Tibial artery (tissue), 4 donors: ENCODE results near the gene OR4B1.

Experiments used
- DNase-seq, 2 donors: peaks; one replicate each; pipeline ENCODE4 v3.0.0-alpha.2; 2019
- H3K27ac ChIP-seq, 2 donors: fragments of 200-600 bp; sonication (generic) in 1 of 2; 1 replicate in 1 of 2; 2 replicates in 1 of 2; pipeline ENCODE4 v1.5.1; 2018 to 2019; ENCODE audit warnings: mild to moderate bottlenecking in 1 of 2
- H3K27me3 ChIP-seq, 2 donors: fragments of 200-600 bp; sonication (generic) in 1 of 2; one replicate each; pipeline versions ENCODE4 v1.5.1 to v1.6.0; 2016 to 2019
- H3K36me3 ChIP-seq, 3 donors: fragments of 200-600 bp; sonication (generic) in 2 of 3; one replicate each; pipeline ENCODE4 v1.5.1; 2016 to 2019; ENCODE audit warnings: mild to moderate bottlenecking in 2 of 3
- H3K4me1 ChIP-seq, 4 donors: fragments of 200-600 bp; sonication (generic) in 2 of 4; 1 replicate in 3 of 4; 2 replicates in 1 of 4; pipeline ENCODE4 v1.5.1; 2016 to 2019
- H3K4me3 ChIP-seq, 2 donors: fragments of 200-600 bp; sonication (generic) in 1 of 2; 1 replicate in 1 of 2; 2 replicates in 1 of 2; pipeline ENCODE4 v1.5.1; 2018 to 2019; ENCODE audit warnings: mild to moderate bottlenecking in 2 of 2
- H3K9me3 ChIP-seq, 3 donors: fragments of 200-600 bp; sonication (generic) in 1 of 3; one replicate each; pipeline ENCODE4 v1.5.1; 2016 to 2019
- CTCF ChIP-seq, 2 experiments: fragments of 200-600 bp in 1 of 2; fragments of 450-650 bp in 1 of 2; IDR thresholded peaks; one replicate each; pipeline ENCODE4 v1.5.1; 2017 to 2019; ENCODE audit warnings: antibody characterized with exemption in 2 of 2, mild to moderate bottlenecking in 1 of 2, moderate library complexity in 1 of 2
- intact Hi-C: fragments of 100-400 bp; cut with DNase I; formaldehyde crosslinking; loops from one replicate; pipeline ENCODE4 v1.15.0; 2023; ENCODE audit warnings: low total_unique reads

OR4B1 gene, protein sequence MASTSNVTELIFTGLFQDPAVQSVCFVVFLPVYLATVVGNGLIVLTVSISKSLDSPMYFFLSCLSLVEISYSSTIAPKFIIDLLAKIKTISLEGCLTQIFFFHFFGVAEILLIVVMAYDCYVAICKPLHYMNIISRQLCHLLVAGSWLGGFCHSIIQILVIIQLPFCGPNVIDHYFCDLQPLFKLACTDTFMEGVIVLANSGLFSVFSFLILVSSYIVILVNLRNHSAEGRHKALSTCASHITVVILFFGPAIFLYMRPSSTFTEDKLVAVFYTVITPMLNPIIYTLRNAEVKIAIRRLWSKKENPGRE

DNA sequence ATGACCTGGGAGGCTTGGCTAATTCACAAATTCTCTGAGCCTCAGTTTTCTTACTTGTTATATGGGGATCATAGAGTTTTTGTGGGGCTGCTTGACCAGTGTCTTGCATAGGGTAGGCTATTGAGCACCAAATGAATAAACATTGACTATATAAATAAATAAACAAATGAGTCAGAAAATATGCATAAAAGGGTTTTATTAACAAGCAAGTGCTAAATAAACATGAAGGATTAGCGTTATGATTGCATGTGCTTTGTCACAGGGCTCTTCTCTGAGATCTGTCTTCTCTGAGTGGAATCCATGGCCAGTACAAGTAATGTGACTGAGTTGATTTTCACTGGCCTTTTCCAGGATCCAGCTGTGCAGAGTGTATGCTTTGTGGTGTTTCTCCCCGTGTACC, at the start of gene OR4B1:
OR4B1 (plus strand) TSS at position 301 of the 400 bp plus-strand sequence; CDS start at position 301, 0 bp downstream.
- no peak for DNase-seq
- Histone ChIP-seq H3K27ac (no peak within 1 kb of the TSS), H3K27me3 (no peaks in the 10 kb centered on the region), H3K4me1 (no peaks in the 10 kb centered on the region), H3K9me3 (no peaks in the 10 kb centered on the region), H3K36me3 (no peaks in the 10 kb centered on the region), H3K4me3 (no peak within 1 kb of the TSS)
- intact Hi-C loops, result no loop called here
- no peak for TF ChIP-seq CTCF (IDR thresholded peaks at IDR 0.05)

DNA sequence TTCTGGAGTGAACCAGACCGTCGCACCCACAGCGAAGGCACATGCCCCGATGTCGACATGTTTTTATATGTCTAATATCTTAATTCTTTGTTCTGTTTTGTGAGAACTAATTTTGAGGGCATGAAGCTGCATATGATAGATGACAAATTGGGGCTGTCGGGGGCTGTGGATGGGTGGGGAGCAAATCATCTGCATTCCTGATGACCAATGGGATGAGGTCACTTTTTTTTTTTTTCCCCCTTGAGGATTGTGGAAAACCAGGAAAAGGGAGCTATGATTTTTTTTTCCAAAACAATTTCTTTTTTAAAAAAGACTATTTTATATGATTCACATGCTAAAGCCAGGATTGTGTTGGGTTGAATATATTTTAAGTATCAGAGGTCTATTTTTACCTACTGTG, 49.2 kb upstream of the OR4B1 start:
- intact Hi-C loops, result loop anchor here (10.0 kb wide), 1 partner anchor 57 kb away; no protein-coding TSS in a partner anchor
- no peak for DNase-seq
- Histone ChIP-seq H3K27me3 (no peaks in the 10 kb centered on the region), H3K9me3 (no peaks in the 10 kb centered on the region), H3K4me1 (peaks cover 0 to 19% (median 8%) of the 10 kb centered on the region in 4 donors), H3K4me3 (no peak overlapping the region), H3K27ac (no peak overlapping the region), H3K36me3 (peaks cover 0 to 8% (median 0%) of the 10 kb centered on the region in 3 donors)
- TF ChIP-seq CTCF (IDR thresholded peaks at IDR 0.05), result no peak

GRCh38 chr11:48168815-48169214, 47.8 kb upstream of the OR4B1 start:
- intact Hi-C loops, result loop anchor here (10.0 kb wide), 1 partner anchor 56 kb away; no protein-coding TSS in a partner anchor
- no peak for DNase-seq
- H3K9me3 ChIP-seq, result no peaks in the 10 kb centered on the region
- no peaks in the 10 kb centered on the region for H3K27me3 ChIP-seq
- peaks cover 0 to 4% (median 0%) of the 10 kb centered on the region in 3 donors for H3K36me3 ChIP-seq
- no peak overlapping the region for H3K27ac ChIP-seq
- TF ChIP-seq CTCF (IDR thresholded peaks at IDR 0.05), result no peak
- H3K4me3 ChIP-seq, result no peak overlapping the region
- peaks cover 0 to 26% (median 14%) of the 10 kb centered on the region in 4 donors for H3K4me1 ChIP-seq

DNA sequence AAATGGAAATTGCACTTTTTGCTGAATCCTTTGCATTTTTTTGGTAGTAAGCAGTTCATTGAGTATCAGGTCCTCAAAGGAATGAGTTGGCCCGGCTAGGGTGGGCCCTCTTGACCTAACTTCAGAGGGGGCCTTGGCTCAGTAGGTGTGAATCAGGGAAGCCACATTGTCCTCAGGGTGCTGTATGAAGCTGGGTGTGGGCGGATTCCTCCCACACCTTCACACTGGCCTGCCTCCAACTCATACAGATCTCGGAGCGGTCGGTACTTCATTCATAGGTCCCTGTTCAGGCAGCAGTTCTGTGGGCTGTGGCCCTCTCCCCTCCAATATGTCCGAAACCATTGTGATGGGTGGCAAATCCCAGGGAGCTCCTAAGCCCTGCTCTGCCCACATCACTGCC, 47.4 kb upstream of the OR4B1 start:
- Histone ChIP-seq H3K36me3 (no peaks in the 10 kb centered on the region), H3K27me3 (no peaks in the 10 kb centered on the region), H3K9me3 (no peaks in the 10 kb centered on the region), H3K4me1 (peaks cover 0 to 26% (median 14%) of the 10 kb centered on the region in 4 donors), H3K27ac (no peak overlapping the region), H3K4me3 (no peak overlapping the region)
- intact Hi-C loops, result loop anchor here (10.0 kb wide), 1 partner anchor 56 kb away; no protein-coding TSS in a partner anchor
- DNase-seq, result no peak
- TF ChIP-seq CTCF (IDR thresholded peaks at IDR 0.05), result no peak

- H3K36me3 ChIP-seq, result no peaks in the 10 kb centered on the region
- no peaks in the 10 kb centered on the region for H3K27me3 ChIP-seq
- H3K4me1 ChIP-seq, result peaks cover 0 to 26% (median 14%) of the 10 kb centered on the region in 4 donors
- TF ChIP-seq CTCF (IDR thresholded peaks at IDR 0.05), result no peak
- H3K4me3 ChIP-seq, result no peak overlapping the region
- no peak overlapping the region for H3K27ac ChIP-seq
- intact Hi-C loops, result loop anchor here (10.0 kb wide), 1 partner anchor 55 kb away; no protein-coding TSS in a partner anchor
- H3K9me3 ChIP-seq, result no peaks in the 10 kb centered on the region
- no peak for DNase-seq
Measured at GRCh38 chr11:48169717-48170116, 46.9 kb upstream of the OR4B1 start.
